ENCODE data around the gene FOXK2.

FOXK2 gene

DNA sequence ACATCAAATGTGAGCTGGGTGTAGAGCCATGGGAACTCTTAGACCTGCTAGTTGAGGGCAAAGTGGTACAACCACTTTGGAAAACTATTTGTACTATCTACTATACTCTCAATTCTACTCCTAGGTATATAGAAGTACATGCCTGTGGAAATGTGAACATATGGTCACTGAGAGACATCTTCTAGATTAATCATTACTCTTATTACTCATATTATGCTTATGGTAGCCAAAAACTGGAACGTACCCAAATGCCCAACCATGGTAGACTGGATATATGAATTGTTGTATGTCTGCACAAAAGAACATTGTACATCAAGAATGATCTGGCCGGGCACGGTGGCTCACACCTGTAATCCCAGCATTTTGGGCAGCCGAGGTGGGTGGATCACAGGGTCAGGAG, 126.0 kb downstream of the FOXK2 start:
- DNase-seq, result no peak

DNA sequence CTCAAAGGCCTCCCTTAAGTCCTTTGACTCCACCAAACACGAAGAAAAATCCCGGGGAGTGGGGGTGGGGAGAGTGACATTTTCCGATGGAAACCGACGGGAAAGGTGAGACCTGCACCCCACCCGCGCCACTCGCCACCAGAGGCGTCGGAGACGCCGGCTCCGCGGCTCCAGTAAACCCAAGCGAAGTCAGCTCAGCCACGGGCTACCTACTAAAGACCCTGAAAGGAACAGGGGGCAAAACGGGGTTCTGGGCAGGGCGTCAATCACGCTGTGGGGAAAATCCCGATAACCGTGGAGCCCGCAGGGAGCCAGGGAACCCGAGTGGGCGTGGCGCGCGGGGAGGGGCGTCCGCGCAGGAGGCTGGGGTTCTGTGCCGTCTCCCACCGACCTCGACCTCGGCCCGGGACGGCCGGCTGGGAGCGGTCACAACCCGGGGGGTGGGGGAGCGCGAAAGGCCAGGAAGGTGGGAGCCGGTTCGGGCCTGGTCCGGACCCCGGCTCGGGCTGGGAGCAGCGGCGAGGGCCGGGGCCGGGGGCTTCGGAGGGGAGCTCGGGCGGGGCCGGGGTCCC, 128.1 kb downstream of the FOXK2 start:
- no peak for DNase-seq

DNA sequence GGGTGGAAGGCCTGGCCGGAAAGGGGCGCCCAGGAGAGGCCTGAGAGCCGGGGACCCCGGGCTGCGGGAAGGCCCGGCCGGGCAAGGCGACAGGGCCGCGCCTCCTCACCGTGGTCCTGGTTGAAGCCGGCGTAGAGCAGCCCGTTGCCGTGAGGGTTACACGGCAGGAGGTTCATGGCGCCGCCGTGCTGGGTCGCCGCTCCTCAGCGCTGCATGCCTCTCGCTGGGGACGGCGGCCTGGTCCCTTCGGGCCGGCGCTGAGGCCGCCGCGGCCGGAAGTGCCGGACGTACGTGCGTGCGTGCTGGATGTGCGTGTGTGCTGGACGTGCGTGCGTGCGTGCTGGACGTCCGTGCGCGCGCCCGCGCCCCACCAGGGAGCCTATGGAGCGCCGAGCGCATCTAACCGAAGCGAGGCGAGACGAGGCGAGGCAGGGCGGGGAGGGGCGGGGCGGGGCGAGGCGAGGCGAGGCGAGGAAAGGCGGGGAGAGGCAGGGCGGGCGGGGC, 128.7 kb downstream of the FOXK2 start, which contains the start of gene WDR45B:
TSS of gene WDR45B (minus strand) at position 280 of the 504 bp plus-strand sequence. CDS start at position 176, 104 bp downstream.
- peak; percentile 89 to 91 for DNase-seq

DNA sequence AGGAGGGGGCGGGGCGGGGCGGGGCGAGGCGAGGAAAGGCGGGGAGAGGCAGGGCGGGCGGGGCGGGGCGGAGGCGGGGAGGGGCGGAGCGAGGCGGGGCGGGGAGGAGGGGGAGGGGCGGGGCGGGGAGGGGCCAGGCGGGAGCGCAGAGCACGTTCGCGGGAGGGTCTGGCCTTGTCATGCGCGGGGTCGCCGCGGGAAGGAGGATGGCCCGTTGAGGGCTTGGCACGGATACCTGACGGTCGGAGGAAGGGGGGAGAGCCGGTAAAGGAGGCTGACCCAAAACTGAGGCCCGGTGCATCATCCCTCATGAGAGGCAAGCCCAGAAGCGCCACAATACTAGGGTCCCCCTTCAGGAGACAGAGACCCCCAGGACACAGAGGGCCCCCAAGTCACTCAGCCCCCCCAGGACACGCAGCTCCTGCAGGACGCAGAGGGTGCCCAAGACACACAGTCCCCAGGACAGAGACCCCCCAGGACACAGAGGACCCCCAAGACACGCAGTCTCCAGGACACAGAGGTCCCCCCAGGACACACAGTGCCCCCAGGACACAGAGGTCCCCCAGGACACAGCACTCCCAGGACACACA, 129.3 kb downstream of the FOXK2 start:
- peak in 1 of 2 experiments; percentile 29 for DNase-seq

DNA sequence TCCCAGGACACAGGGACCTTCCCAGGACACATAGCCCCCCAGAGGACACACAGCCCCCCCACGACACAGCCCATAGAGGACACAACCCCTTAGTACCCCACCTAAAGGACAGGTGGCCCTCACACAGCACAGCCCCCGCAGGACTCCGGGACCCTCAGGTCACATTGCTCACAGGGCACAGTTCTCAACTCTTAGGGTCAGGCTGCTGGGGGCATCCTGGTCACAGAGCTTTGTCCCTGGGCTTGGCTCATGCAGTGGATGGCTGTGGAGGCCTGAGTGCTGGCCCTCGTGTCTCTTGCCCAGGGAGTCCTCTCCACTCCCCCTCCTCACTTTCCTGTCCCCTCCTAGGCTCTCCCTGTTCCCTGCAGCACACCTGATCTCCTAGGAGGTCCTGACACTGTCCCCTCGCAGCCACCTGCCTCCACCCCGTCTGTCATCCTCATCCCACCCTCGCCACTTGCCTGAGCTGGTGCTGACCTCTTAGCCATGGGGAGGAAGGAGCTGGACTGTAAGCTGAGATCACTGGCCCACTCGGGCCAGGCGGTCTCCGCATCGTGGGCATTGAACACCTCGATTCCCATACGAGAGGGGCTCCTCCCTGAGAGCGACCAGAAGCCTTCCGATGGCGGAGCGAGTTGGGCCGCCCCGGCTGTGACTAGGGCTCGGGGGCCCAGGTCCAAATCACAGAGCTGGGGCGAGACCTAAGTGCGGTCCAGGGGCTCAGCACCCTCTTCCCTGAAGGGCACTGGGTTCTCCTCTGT, 130.1 kb downstream of the FOXK2 start:
- DNase-seq, result no peak

DNA sequence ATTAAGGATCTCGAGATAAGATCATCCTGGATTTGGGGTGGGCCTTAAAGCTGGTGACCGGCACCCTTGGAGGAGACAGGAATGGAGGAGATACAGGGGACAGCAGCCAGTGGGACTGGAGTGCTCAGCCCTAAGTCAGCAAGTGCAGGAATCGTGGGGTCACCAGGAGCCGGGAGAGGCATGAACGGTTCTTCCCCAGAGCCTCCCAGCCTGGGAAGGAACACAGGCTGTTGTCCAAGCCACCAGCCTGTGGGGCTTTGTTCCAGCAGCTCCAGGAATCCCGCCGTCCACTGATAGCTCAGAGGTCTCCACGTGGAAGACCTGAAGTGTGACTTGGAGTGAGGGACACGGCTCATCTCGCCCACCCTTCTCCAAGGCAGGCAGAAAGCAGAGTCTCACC, 131.2 kb downstream of the FOXK2 start:
- DNase-seq, result no peak

DNA sequence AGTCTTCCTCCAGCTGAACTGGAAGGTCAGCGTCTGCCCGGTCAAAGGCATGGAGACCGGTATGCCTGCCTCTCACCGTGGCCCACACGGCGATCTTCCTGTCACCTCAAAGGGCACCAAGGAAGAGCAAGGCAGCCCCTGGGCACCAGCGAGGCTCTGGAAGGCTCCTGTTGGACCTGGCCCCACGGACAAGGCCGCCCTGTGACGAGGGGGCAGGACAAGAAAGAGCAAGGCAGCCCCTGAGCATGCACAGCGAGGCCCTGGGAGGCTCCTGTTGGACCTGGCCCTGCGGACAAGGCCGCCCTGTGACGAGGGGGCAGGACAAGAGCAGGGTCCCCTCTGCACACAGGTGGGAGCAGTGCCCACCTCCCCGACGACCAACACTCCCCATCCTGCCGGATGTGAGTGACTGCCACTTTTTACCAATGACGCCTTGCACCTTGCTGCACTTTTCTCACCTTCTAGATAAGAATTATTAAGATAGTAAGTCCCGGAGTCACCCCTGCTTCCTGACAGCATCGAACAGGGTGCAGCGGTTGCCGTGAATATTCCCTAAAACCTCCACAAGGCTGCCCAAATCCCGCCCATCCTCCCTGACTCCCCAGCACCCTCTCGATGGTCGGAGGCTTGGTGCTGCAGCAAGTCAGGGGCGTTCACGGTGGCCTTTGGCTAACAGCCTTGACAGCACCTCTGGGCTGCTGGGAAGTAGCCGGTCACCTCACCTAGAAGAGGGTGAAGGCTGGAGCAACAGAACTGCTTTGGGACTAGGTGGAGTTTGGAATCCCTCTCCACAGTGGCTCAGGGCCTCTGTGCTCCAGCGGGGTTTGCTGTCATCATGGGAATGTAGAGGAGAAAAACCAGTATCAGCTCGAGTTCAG, 134.4 kb downstream of the FOXK2 start:
- no peak for DNase-seq
